ENCODE data around the gene NQO1. TPM values are rescaled to one million over a fixed set of nuclear protein-coding genes. Genes with fewer than 3 reads are reported as not detected.

The NQO1 gene
- total and polyA plus RNA-seq, 2 of the 13 experiments (the other 11 are each of a cell fraction or from before 2014, with no cell fraction given) = 464 to 1,060 TPM

DNA sequence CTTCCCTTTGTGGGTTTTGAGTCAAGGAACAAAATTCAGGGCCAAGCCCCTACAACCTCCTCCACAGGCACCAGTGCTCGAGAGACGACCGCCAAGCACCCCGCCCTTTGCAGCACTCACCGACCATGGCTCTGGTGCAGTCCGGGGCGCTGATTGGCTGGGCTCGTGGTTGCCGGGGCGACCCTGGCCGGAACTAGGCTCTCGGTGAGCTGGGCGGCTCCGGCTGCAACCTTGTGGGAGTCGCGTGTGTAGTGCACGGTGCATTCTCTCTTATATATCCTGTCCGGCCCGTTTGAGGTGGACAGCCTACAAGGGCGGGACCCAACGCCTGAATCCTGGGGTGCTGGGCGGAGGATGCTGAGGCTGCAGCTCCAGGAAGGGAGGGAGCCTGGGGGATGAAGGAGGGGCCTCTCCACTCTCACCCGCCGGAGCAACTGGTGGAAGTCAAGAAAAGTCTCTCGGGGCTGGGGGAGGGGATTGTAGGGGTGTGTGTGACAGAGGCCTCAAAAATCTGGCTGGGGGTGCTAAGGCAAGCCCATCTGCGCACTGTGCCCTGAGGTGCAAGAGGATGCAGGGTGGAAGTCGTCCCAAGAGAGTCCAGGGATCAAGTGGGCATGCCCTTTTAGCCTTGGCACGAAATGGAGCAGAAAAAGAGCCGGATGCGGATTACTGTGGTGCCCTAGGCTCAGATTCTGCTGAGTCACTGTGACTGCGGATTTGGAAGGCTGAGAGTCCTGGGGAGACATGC, at the start of gene NQO1 (continued):
- TF ChIP-seq CAMTA2 (CRISPR knock-in tag; IDR thresholded peaks at IDR 0.05; ENCODE audit: borderline replicate concordance) = no peak
- no peak for TF ChIP-seq ATM (IDR thresholded peaks at IDR 0.05; ENCODE audit: borderline replicate concordance)
- TF ChIP-seq, protein P1, sequence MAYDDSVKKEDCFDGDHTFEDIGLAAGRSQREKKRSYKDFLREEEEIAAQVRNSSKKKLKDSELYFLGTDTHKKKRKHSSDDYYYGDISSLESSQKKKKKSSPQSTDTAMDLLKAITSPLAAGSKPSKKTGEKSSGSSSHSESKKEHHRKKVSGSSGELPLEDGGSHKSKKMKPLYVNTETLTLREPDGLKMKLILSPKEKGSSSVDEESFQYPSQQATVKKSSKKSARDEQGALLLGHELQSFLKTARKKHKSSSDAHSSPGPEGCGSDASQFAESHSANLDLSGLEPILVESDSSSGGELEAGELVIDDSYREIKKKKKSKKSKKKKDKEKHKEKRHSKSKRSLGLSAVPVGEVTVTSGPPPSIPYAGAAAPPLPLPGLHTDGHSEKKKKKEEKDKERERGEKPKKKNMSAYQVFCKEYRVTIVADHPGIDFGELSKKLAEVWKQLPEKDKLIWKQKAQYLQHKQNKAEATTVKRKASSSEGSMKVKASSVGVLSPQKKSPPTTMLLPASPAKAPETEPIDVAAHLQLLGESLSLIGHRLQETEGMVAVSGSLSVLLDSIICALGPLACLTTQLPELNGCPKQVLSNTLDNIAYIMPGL (CRISPR knock-in tag; IDR thresholded peaks at IDR 0.05; ENCODE audit: borderline replicate concordance in 1 of 2, low read depth in 1 of 2) = peak in 1 of 2 experiments; percentile 48; a peak in 2 of 4 replicates
- 0 out of 2 replicates have a peak, but pooled peaks have one; percentile 52 for TF ChIP-seq ISL2 (CRISPR knock-in tag; IDR thresholded peaks at IDR 0.05)
- TF ChIP-seq HDAC1 (CRISPR knock-in tag; IDR thresholded peaks at IDR 0.05) = peak; percentile 87
- no peak for TF ChIP-seq KLF12 (CRISPR knock-in tag; IDR thresholded peaks at IDR 0.05; ENCODE audit: borderline replicate concordance)
- TF ChIP-seq, protein P2, sequence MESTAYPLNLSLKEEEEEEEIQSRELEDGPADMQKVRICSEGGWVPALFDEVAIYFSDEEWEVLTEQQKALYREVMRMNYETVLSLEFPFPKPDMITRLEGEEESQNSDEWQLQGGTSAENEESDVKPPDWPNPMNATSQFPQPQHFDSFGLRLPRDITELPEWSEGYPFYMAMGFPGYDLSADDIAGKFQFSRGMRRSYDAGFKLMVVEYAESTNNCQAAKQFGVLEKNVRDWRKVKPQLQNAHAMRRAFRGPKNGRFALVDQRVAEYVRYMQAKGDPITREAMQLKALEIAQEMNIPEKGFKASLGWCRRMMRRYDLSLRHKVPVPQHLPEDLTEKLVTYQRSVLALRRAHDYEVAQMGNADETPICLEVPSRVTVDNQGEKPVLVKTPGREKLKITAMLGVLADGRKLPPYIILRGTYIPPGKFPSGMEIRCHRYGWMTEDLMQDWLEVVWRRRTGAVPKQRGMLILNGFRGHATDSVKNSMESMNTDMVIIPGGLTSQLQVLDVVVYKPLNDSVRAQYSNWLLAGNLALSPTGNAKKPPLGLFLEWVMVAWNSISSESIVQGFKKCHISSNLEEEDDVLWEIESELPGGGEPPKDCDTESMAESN (CRISPR knock-in tag; conservative IDR thresholded peaks at IDR 0.05) = peak; percentile 13
- no peak for TF ChIP-seq MTF1 (CRISPR knock-in tag; IDR thresholded peaks at IDR 0.05)
- no peak for TF ChIP-seq SMAD9 (CRISPR knock-in tag; IDR thresholded peaks at IDR 0.05)
- TF ChIP-seq, protein P3, sequence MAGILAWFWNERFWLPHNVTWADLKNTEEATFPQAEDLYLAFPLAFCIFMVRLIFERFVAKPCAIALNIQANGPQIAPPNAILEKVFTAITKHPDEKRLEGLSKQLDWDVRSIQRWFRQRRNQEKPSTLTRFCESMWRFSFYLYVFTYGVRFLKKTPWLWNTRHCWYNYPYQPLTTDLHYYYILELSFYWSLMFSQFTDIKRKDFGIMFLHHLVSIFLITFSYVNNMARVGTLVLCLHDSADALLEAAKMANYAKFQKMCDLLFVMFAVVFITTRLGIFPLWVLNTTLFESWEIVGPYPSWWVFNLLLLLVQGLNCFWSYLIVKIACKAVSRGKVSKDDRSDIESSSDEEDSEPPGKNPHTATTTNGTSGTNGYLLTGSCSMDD (CRISPR knock-in tag; IDR thresholded peaks at IDR 0.05) = no peak
- no peak for TF ChIP-seq PAF1 (CRISPR knock-in tag; IDR thresholded peaks at IDR 0.05)
- no peak for TF ChIP-seq JDP2 (CRISPR knock-in tag; IDR thresholded peaks at IDR 0.05; ENCODE audit: borderline replicate concordance)
- no peak for TF ChIP-seq SIN3B (IDR thresholded peaks at IDR 0.05; ENCODE audit: low read length)
- TF ChIP-seq JUN (CRISPR knock-in tag; IDR thresholded peaks at IDR 0.05) = no peak
- TF ChIP-seq HMGA1 (CRISPR knock-in tag; conservative IDR thresholded peaks at IDR 0.05) = no peak
- no peak; the same call in 1 of the 2 replicates for TF ChIP-seq ZNF607 (CRISPR knock-in tag; IDR thresholded peaks at IDR 0.05; ENCODE audit: borderline replicate concordance)
- TF ChIP-seq ZNF331 (CRISPR knock-in tag; IDR thresholded peaks at IDR 0.05) = peak; percentile 69
- TF ChIP-seq MAF1 (CRISPR knock-in tag; IDR thresholded peaks at IDR 0.05; ENCODE audit: borderline replicate concordance) = 0 out of 2 replicates have a peak, but pooled peaks have one; percentile 30
- TF ChIP-seq ZFP90 (CRISPR knock-in tag; IDR thresholded peaks at IDR 0.05; ENCODE audit: borderline replicate concordance) = peak; percentile 9; the same call in 1 of the 2 replicates
- TF ChIP-seq ZNF260 (CRISPR knock-in tag; IDR thresholded peaks at IDR 0.05; ENCODE audit: borderline replicate concordance, low read depth) = no peak
- TF ChIP-seq MXI1 (IDR thresholded peaks at IDR 0.05; ENCODE audit: borderline replicate concordance, low read depth, low read length) = peak; percentile 97
- TF ChIP-seq ZNF652 (CRISPR knock-in tag; IDR thresholded peaks at IDR 0.05; ENCODE audit: borderline replicate concordance, low read depth) = no peak
- peak; percentile 42; the same call in 1 of the 2 replicates for TF ChIP-seq ZNF749 (CRISPR knock-in tag; IDR thresholded peaks at IDR 0.05; ENCODE audit: borderline replicate concordance)
- 0 out of 2 replicates have a peak, but pooled peaks have one; percentile 40 for TF ChIP-seq ZMYM2 (CRISPR knock-in tag; IDR thresholded peaks at IDR 0.05)
- TF ChIP-seq, protein P4, sequence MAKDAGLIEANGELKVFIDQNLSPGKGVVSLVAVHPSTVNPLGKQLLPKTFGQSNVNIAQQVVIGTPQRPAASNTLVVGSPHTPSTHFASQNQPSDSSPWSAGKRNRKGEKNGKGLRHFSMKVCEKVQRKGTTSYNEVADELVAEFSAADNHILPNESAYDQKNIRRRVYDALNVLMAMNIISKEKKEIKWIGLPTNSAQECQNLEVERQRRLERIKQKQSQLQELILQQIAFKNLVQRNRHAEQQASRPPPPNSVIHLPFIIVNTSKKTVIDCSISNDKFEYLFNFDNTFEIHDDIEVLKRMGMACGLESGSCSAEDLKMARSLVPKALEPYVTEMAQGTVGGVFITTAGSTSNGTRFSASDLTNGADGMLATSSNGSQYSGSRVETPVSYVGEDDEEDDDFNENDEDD (CRISPR knock-in tag; IDR thresholded peaks at IDR 0.05; ENCODE audit: borderline replicate concordance) = peak; percentile 62

Measured in HepG2 (cell line).